Left ventricle myocardium inferior (tissue), 1 donor: Measurements from ENCODE around the gene IGF1R. TPM values are rescaled to one million over a fixed set of nuclear protein-coding genes. Genes with fewer than 3 reads are reported as not detected.

Source experiments
- DNase-seq: peaks from one replicate; pipeline ENCODE4 v3.0.0-alpha.2; 2020
- H3K27ac ChIP-seq: fragments of 200-600 bp; replicated peaks from 2 replicates; pipeline ENCODE4 v1.8.0; 2021
- H3K27me3 ChIP-seq: fragments of 200-600 bp; 2 replicates; pipeline ENCODE4 v1.8.0; 2021; ENCODE audit warnings: low read depth
- H3K36me3 ChIP-seq: fragments of 200-600 bp; 2 replicates; pipeline ENCODE4 v1.8.0; 2021
- H3K4me1 ChIP-seq: fragments of 200-600 bp; 2 replicates; pipeline ENCODE4 v1.8.0; 2021
- H3K4me3 ChIP-seq: fragments of 200-600 bp; 2 replicates; pipeline ENCODE4 v1.8.0; 2021; ENCODE audit warnings: mild to moderate bottlenecking, moderate library complexity
- H3K9me3 ChIP-seq: fragments of 200-600 bp; replicated peaks from 2 replicates; pipeline ENCODE4 v1.8.0; 2021
- CTCF ChIP-seq: fragments of 200-600 bp; IDR thresholded peaks from 2 replicates; pipeline ENCODE4 v1.8.0; 2021; ENCODE audit warnings: antibody characterized with exemption, mild to moderate bottlenecking, borderline replicate concordance
- intact Hi-C: fragments of 100-400 bp; cut with micrococcal nuclease; formaldehyde crosslinking; loops from one replicate; pipeline ENCODE4 v1.11.0; 2022
- total RNA-seq: library from RNA; stranded (reverse); fragmentation: NEBNext Ultra II Directional; extraction: Animal tissue kit (Norgen Biotek cat#: 25700); gene quantifications from one replicate; pipeline ENCODE4 v1.2.1, GENCODE V29; 2021
- donor health status: DM: no; HTN: yes; CAD: no; lungs with severe emphysema.

Gene IGF1R
- total RNA-seq, 1 donor from 2014 or later: 37.2 TPM

GRCh38 chr15:98669638-98670037, 21.3 kb downstream of the IGF1R start:
- H3K27ac ChIP-seq: peak overlapping the region; percentile 80
- TF ChIP-seq CTCF: no peak
- H3K9me3 ChIP-seq: no peaks in the 10 kb centered on the region
- no peak overlapping the region for H3K4me3 ChIP-seq
- intact Hi-C loops: no loop called here
- no peak for DNase-seq
- peaks cover 100% of the 10 kb centered on the region for H3K4me1 ChIP-seq
- H3K36me3 ChIP-seq: no peaks in the 10 kb centered on the region
- no peaks in the 10 kb centered on the region for H3K27me3 ChIP-seq

GRCh38 chr15:98671060-98672008, 23.0 kb downstream of the IGF1R start:
- no peaks in the 10 kb centered on the region for H3K9me3 ChIP-seq
- intact Hi-C loops: no loop called here
- no peak for TF ChIP-seq CTCF
- H3K27me3 ChIP-seq: no peaks in the 10 kb centered on the region
- no peak overlapping the region for H3K4me3 ChIP-seq
- H3K4me1 ChIP-seq: peaks cover 97% of the 10 kb centered on the region
- H3K36me3 ChIP-seq: no peaks in the 10 kb centered on the region
- peak overlapping the region; percentile 80 for H3K27ac ChIP-seq
- DNase-seq: no peak

- no peak overlapping the region for H3K4me3 ChIP-seq
- DNase-seq: no peak
- peak overlapping the region; percentile 80 for H3K27ac ChIP-seq
- H3K9me3 ChIP-seq: no peaks in the 10 kb centered on the region
- no peaks in the 10 kb centered on the region for H3K36me3 ChIP-seq
- peaks cover 95% of the 10 kb centered on the region for H3K4me1 ChIP-seq
- no peak for TF ChIP-seq CTCF
- intact Hi-C loops: no loop called here
- no peaks in the 10 kb centered on the region for H3K27me3 ChIP-seq
Observed at GRCh38 chr15:98673133-98673532, 24.8 kb downstream of the IGF1R start.

GRCh38 chr15:98674336-98674735, 26.0 kb downstream of the IGF1R start:
- no peak for DNase-seq

More at GRCh38 chr15:98674336-98674735, 26.0 kb downstream of the IGF1R start:
- no peaks in the 10 kb centered on the region for H3K27me3 ChIP-seq
- peak overlapping the region; percentile 80 for H3K27ac ChIP-seq
- H3K4me3 ChIP-seq: no peak overlapping the region
- H3K4me1 ChIP-seq: peaks cover 93% of the 10 kb centered on the region
- TF ChIP-seq CTCF: no peak
- H3K9me3 ChIP-seq: no peaks in the 10 kb centered on the region
- intact Hi-C loops: no loop called here
- H3K36me3 ChIP-seq: no peaks in the 10 kb centered on the region
